CD4-positive, alpha-beta T cell treated with Interleukin-6 for 4 hours (primary cell): ENCODE measurements around the gene CAPN11.
"Not testable (repeated sequence)": the region's sequence is repeated elsewhere in the genome, so short reads cannot be mapped to it uniquely, and the experiment has no call there.

Experiments used
- DNase-seq: peaks from one replicate; pipeline ENCODE4 v3.0.0-alpha.2; 2020; ENCODE audit warnings: mixed read lengths

Gene CAPN11

GRCh38 chr6:44183783-44184182 is 25.2 kb downstream of the CAPN11 start:
- DNase-seq = no peak

- not testable (repeated sequence) for DNase-seq
Observed at GRCh38 chr6:44185356-44185755, 26.7 kb downstream of the CAPN11 start.

- DNase-seq = no peak
Observed at GRCh38 chr6:44185953-44186634, 27.5 kb downstream of the CAPN11 start.

GRCh38 chr6:44186635-44187025 is 28.0 kb downstream of the CAPN11 start:
- no peak for DNase-seq

GRCh38 chr6:44188819-44189218 is 30.2 kb downstream of the CAPN11 start:
- DNase-seq = no peak

GRCh38 chr6:44189257-44189656 is 30.6 kb downstream of the CAPN11 start:
- no peak for DNase-seq

GRCh38 chr6:44190715-44191114 is 32.1 kb downstream of the CAPN11 start:
- DNase-seq = no peak

GRCh38 chr6:44192428-44193041 is 33.9 kb downstream of the CAPN11 start:
- DNase-seq = no peak

- DNase-seq = no peak
Observed at GRCh38 chr6:44193307-44193910, 34.8 kb downstream of the CAPN11 start.

- DNase-seq = no peak
Observed at GRCh38 chr6:44194326-44194725, 35.7 kb downstream of the CAPN11 start.

GRCh38 chr6:44196351-44196750 is 37.7 kb downstream of the CAPN11 start:
- not testable (repeated sequence) for DNase-seq

- DNase-seq = no peak
Observed at GRCh38 chr6:44198684-44199083, 40.1 kb downstream of the CAPN11 start.

- no peak for DNase-seq
Observed at GRCh38 chr6:44199883-44200282, 41.3 kb downstream of the CAPN11 start.

- no peak for DNase-seq
Observed at GRCh38 chr6:44201200-44201599, 42.6 kb downstream of the CAPN11 start.

- no peak for DNase-seq
Observed at GRCh38 chr6:44201638-44202303, 43.2 kb downstream of the CAPN11 start.

- no peak for DNase-seq
Observed at GRCh38 chr6:44202332-44202971, 43.8 kb downstream of the CAPN11 start.

- DNase-seq = no peak
Observed at GRCh38 chr6:44202972-44203750, 44.5 kb downstream of the CAPN11 start.

- no peak for DNase-seq
Observed at GRCh38 chr6:44203955-44204354, 45.3 kb downstream of the CAPN11 start.

- no peak for DNase-seq
Observed at GRCh38 chr6:44207966-44208365, 49.3 kb downstream of the CAPN11 start.

GRCh38 chr6:44211284-44211683 is 52.7 kb downstream of the CAPN11 start:
- DNase-seq = no peak

GRCh38 chr6:44214307-44214706 is 55.7 kb downstream of the CAPN11 start:
- no peak for DNase-seq

GRCh38 chr6:44216677-44217331 is 58.2 kb downstream of the CAPN11 start, which contains the start of gene MYMX:
TSS of gene MYMX (plus strand) at chr6:44216926. CDS start at chr6:44217472, 546 bp downstream.
- no peak for DNase-seq
